HG02943 (cell line): Measurements from ENCODE around the gene LRP1.

ENCODE experiments used
- ATAC-seq: cut with Tn5 transposase; IDR thresholded peaks from one replicate; pipeline ENCODE4 v1.9.1; 2021; ENCODE audit warnings: mild to moderate bottlenecking, low read depth, moderate library complexity; ENCODE audit not compliant: unreplicated experiment

Gene LRP1

DNA sequence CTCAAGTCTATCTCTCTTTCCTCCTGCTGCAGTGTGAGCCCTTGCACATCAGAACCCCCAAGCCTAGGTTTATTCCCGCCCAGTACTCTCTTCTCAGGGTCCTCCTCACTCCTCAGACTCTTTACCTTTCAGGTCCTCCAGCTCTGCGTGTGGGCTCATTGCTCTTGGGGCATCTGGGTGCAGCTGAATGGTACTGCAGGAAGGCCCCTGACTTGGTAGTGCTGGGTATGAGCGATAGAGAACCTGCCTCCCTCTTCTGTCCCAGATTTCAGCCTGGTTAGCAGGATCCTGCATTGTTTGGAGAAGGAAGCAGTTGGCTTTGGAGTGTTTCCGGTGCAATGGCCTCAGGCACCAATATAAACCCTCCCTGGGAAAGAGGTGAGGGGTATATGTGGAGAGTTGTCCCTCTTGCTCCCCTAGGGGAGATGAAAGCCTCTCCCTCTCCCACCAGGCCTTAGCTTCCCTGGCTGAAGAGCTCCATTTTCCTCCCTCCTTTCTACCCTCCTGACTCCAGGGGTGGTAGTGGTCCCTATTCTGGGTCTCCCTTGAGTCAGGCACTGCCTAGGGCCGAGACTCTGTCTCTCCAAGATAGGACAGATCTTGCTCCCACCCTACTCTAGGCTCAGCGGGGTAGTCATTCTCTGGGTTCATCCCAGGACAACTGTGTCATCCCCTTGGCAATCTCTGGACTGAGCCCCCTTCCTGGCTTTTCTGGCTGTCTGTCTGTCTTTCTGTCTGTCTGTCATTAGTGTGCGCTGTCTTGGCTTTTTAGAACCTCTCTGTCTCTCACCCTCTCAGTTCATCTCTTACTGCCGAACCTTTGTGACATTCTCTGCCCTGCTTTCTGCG, 3.8 kb downstream of the LRP1 start:
- ATAC-seq, result no peak

DNA sequence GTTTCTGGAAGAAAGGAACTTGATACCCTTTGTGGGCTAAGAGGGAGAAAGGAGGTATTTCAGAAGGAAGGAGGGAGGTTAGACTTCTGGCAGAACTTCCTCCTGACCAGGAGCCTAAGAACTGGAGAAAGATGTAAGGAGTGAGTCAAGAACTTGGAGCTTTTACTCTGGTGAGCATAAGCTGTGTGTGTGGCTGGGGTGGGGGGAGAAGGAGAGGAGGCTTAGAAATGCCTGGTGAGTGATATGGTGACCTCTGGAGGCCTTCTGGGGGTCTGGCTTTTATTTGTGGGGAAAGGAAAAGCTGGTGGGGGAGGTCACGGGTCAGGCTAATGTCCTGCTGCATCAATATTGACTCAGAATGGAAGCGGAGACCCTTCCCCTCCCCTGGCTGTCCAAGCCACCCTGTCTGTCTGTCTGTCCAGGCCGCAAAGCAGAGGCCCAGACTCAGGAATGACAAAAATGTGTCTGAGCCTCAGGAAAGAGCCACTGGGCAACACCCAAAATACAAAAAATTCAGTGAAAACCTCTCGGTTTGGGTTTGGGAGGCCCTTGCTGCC, 4.8 kb downstream of the LRP1 start:
- ATAC-seq, result no peak

- no peak for ATAC-seq
Observed at GRCh38 chr12:57133916-57134315, 5.6 kb downstream of the LRP1 start.

GRCh38 chr12:57134949-57135348, 6.7 kb downstream of the LRP1 start:
- ATAC-seq, result no peak

- no peak for ATAC-seq
Observed at GRCh38 chr12:57135527-57136326, 7.4 kb downstream of the LRP1 start.

DNA sequence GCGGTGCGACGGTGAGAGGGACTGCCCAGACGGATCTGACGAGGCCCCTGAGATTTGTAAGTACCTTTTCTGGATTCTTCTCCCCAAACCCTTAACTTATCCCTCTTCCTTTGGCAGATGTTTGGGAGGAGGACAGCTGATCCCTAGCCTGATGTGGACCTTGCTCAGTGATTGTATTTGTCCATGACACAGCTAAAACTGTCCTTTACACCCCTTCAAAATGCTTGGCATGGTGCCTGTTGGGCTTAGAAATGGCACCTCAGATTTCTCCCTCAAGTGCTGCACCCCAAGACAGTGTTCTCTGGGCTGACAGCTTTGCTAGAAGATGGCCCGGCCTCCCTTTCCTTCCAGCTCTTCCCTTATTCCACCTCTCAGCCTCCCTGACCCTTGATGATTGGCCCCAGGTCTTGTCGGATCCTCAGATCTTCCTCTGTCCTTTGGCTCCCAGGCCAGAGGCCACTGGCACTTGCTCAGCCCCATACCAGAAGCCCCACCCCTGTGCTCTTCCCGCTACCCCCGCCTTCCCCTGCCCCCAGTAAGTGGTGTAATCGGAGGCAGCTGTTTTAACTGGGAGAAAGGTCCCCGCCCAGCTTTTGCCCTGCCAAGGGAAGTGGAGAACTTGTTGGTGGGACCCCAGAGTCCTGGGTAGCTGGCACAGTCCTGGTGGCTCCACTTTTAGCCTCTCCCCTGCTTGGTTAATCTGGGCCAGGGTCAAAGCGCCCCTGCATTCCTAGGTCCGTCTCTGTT, 10.4 kb downstream of the LRP1 start:
- ATAC-seq, result no peak

GRCh38 chr12:57139796-57140649, 11.7 kb downstream of the LRP1 start:
- ATAC-seq, result no peak

- no peak for ATAC-seq
Observed at GRCh38 chr12:57141249-57141648, 13.0 kb downstream of the LRP1 start.

GRCh38 chr12:57142121-57142520, 13.8 kb downstream of the LRP1 start:
- ATAC-seq, result no peak

GRCh38 chr12:57142727-57143126, 14.4 kb downstream of the LRP1 start:
- no peak for ATAC-seq

DNA sequence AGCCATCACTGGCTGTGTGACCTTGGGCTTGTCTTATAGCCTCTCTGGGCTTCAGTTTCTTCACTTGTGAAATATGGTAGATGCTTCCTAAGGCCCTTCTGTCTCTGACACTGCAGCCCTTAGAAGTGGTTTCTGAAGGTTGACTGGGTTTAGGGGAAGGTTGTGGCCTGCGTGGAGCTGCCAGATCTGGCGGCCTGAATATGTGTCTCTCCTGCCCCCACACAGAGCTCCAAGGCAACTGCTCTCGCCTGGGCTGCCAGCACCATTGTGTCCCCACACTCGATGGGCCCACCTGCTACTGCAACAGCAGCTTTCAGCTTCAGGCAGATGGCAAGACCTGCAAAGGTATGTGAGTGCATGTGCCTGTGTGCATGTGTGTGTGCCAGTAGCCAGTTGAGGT, 15.2 kb downstream of the LRP1 start:
- no peak for ATAC-seq

DNA sequence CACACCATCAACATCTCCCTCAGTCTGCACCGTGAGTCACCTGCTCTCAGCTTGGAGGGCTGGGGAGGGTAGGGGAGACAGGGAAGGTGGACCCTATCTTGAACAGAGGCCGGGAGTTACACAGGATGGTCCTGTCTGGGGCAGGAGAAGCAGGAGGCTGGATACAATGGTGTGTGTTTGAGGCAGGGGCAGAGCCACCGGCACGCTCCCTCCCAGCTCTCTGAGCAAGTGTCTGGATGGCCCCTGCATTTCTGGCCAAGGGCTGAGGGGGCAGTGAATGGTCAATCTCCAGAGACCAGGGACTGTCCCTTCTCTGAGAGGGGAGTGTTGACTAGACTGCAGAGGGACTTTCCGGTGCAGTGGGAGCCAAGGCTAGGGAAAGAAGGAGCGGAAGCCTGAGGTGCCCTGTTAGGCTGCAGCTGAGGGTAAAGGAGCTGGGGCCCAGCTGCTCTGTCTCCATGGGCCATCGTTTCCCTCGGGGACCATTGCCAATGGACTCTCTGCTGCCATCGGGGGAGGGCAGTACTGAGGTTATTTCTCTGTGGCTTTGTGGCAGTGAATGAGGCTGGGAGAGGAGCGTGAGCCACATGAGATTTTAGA, 17.3 kb downstream of the LRP1 start:
- no peak for ATAC-seq

GRCh38 chr12:57146092-57146491, 17.8 kb downstream of the LRP1 start:
- ATAC-seq, result no peak

GRCh38 chr12:57146961-57147944, 19.0 kb downstream of the LRP1 start, which contains the start of gene LRP1-AS:
Gene LRP1-AS, minus strand, starts transcription at chr12:57147619.
- ATAC-seq, result no peak

GRCh38 chr12:57148469-57149244, 20.4 kb downstream of the LRP1 start:
- ATAC-seq, result no peak

GRCh38 chr12:57149245-57149900, 21.1 kb downstream of the LRP1 start:
- no peak for ATAC-seq
